AG10803 (cell line): ENCODE measurements around the gene RBMS1.

Experiments used
- DNase-seq: peaks from one replicate; pipeline ENCODE4 v3.0.0; 2010; ENCODE audit warnings: low read depth
- H3K4me3 ChIP-seq: 2 replicates; pipeline ENCODE4 v1.5.1; 2011; ENCODE audit warnings: mild to moderate bottlenecking, low read length, control low read depth
- TF ChIP-seq, protein P1 (sequence below): conservative IDR thresholded peaks from 2 replicates; pipeline ENCODE4 v1.5.1; 2011; ENCODE audit warnings: mild to moderate bottlenecking, low read length, control low read depth, inconsistent platforms

RBMS1 gene

DNA sequence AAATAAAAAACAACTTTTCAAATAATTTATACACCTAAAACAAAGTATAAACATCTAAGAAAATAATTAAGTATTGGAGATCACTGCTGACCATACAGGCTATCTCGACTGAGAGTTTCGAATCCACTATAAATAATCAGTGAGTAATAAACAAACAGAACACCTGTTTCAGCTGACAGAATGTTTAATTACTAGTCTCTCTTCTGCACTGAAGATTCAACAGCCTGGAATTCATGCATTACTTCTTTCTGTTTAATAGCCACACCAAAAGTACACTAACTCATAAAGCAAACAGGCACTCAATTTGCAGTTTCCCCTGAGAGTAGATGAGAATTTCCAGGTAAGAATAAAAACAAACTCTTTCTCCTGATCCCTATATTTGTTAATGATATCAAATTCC lies 138.5 kb downstream of the RBMS1 start:
- TF ChIP-seq, protein P1, sequence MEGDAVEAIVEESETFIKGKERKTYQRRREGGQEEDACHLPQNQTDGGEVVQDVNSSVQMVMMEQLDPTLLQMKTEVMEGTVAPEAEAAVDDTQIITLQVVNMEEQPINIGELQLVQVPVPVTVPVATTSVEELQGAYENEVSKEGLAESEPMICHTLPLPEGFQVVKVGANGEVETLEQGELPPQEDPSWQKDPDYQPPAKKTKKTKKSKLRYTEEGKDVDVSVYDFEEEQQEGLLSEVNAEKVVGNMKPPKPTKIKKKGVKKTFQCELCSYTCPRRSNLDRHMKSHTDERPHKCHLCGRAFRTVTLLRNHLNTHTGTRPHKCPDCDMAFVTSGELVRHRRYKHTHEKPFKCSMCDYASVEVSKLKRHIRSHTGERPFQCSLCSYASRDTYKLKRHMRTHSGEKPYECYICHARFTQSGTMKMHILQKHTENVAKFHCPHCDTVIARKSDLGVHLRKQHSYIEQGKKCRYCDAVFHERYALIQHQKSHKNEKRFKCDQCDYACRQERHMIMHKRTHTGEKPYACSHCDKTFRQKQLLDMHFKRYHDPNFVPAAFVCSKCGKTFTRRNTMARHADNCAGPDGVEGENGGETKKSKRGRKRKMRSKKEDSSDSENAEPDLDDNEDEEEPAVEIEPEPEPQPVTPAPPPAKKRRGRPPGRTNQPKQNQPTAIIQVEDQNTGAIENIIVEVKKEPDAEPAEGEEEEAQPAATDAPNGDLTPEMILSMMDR: no peak
- DNase-seq: no peak
- no peak overlapping the region for H3K4me3 ChIP-seq

DNA sequence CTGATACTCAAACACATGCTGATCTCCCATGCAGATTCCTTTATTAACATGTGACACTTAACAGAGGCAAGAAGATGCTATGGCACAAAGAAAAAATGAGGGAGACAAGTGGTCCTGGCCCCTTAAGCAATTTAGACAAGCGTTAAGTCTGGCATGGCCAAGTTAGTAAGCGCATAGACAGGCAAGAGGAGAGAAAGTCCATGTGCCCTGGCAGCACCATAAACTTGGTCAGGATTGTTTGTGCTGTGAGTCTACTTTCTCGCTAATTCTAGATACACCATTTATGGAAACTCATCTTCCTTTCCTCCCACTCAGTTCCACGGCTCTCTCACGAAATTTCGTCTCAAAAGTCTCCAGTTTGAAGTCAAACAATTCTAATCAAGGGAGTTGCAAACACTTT lies 138.9 kb downstream of the RBMS1 start:
- TF ChIP-seq, protein P1: no peak
- no peak for DNase-seq
- H3K4me3 ChIP-seq: no peak overlapping the region

DNA sequence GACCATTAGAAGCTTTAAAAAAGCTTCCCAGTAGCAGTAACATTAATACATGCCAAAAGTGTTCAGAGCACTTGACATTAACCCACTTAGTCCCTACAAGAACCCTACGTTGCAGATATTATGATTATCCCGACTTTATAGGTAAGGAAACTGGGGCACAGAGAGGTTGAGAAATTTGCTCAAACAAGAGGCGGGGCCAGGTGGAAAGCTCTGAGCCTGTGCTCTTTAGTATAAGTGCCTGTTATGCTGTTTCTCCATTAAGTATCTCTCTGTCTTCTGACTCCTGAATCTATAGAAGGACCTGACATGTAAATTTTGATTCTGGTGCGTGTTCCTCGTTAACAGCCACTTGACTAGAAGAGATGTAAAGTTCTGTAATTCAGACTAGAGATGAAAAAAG lies 139.8 kb downstream of the RBMS1 start:
- H3K4me3 ChIP-seq: no peak overlapping the region
- TF ChIP-seq, protein P1: no peak
- DNase-seq: no peak

DNA sequence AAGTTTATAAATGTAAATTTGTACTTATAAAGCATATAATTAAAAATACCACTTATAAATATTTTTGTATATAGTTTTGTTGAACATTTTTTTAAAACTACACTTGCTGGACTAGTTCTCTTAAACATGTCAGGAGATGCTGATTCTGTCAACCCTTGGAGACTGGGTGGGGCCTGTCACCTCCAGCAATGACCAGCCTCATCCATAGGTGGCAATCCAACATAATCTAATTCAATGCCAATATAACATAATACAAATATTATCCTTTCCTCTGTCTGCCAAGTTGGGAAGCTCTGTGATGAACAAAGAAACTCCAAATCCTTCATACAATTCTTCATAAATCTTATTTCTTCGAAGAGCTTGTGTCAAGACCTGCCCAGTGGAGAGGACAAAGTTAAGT lies 140.4 kb downstream of the RBMS1 start:
- TF ChIP-seq, protein P1: 0 out of 2 replicates have a peak, but pooled peaks have one; percentile 13
- no peak overlapping the region for H3K4me3 ChIP-seq
- no peak for DNase-seq

DNA sequence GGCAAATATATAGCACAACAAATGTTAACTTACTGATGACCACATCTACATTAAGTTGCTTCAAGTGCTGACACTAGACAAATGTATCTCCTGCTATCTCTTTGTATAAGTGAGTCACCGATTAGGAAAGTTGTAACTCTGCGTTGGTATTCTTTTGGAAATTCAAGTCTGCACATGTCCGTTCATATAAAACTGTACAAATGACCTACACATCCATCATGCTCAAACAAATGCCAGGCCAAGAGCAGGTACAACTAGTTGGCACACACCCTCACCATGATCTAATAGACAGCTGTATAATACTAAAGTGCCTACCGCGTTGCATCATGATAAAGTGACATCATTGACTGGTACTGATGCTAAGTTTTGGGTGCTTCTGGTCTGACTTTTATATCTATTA lies 141.1 kb downstream of the RBMS1 start:
- H3K4me3 ChIP-seq: no peak overlapping the region
- no peak for DNase-seq
- TF ChIP-seq, protein P1: no peak

DNA sequence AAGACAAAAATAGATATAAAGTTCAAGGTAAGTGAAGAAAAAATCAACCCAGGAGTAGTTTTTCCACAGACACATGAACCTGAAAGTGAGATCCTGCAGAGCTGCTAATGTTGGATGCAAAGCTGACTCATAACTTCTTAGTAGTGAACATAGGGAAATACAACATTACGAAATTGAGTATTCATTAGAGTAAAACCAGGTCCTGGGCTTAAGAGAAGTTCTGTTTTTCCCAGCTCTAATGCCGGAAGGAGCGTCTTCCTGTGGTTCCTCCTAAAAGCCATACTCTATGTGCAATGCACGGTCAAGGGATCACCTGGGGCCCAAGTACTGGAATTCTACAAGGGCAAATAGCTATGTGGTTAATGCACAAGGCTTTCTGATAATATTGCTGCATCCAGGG lies 141.7 kb downstream of the RBMS1 start:
- DNase-seq: peak; percentile 49
- no peak overlapping the region for H3K4me3 ChIP-seq
- TF ChIP-seq, protein P1: no peak

DNA sequence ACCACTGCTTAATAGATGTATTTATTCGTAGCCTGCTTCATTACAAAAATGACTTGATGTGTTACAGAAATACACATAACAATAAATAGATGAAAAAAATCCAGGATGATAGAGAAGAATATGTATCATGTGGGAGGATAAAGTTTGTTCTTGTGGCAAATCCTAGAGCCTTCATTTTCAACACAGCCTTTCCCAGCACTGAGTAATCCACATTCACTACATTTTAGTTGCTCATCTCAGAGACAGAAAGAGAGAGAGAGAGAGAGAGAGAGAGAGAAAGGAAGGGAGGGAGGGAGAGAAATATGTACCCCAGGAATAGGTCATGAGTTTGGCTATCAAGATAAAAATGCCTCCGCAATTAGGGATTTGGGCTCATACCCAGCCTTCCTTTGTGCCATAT lies 144.3 kb downstream of the RBMS1 start:
- TF ChIP-seq, protein P1: no peak
- H3K4me3 ChIP-seq: no peak overlapping the region
- no peak for DNase-seq
